HEK293 (cell line): ENCODE measurements around the gene FOXO6.

ENCODE experiments used
- GFI1B ChIP-seq: fragments of 450-650 bp; formaldehyde crosslinking; IDR thresholded peaks from 2 replicates; pipeline ENCODE4 v1.5.1; 2016; ENCODE audit warnings: missing biosample characterization, missing genetic modification characterization
- TRIM28 ChIP-seq: IDR thresholded peaks from 2 replicates; pipeline ENCODE4 v1.6.1; 2011; ENCODE audit warnings: low read length, control low read depth, borderline replicate concordance
- YY2 ChIP-seq: fragments of 450-650 bp; formaldehyde crosslinking; IDR thresholded peaks from 2 replicates; pipeline ENCODE4 v1.5.1; 2016; ENCODE audit warnings: missing biosample characterization, missing genetic modification characterization
- ZNF350 ChIP-seq: fragments of 450-650 bp; formaldehyde crosslinking; IDR thresholded peaks from 2 replicates; pipeline ENCODE4 v1.5.0; 2017; ENCODE audit warnings: missing biosample characterization, mild to moderate bottlenecking, missing genetic modification characterization
- TF ChIP-seq, protein P1 (sequence below): fragments of 450-650 bp; formaldehyde crosslinking; IDR thresholded peaks from 2 replicates; pipeline ENCODE4 v1.5.1; 2016; ENCODE audit warnings: missing biosample characterization, missing genetic modification characterization
- TF ChIP-seq, protein P2 (sequence below): fragments of 450-650 bp; formaldehyde crosslinking; IDR thresholded peaks from 2 replicates; pipeline ENCODE4 v1.5.1; 2016; ENCODE audit warnings: missing biosample characterization, missing genetic modification characterization
- TF ChIP-seq, protein P3 (sequence below): fragments of 450-650 bp; formaldehyde crosslinking; IDR thresholded peaks from 2 replicates; pipeline ENCODE4 v1.5.1; 2017; ENCODE audit warnings: missing biosample characterization, missing genetic modification characterization

GRCh38 chr1:41353744-41354143 is 7.5 kb upstream of the FOXO6 start:
- TF ChIP-seq, protein P1, sequence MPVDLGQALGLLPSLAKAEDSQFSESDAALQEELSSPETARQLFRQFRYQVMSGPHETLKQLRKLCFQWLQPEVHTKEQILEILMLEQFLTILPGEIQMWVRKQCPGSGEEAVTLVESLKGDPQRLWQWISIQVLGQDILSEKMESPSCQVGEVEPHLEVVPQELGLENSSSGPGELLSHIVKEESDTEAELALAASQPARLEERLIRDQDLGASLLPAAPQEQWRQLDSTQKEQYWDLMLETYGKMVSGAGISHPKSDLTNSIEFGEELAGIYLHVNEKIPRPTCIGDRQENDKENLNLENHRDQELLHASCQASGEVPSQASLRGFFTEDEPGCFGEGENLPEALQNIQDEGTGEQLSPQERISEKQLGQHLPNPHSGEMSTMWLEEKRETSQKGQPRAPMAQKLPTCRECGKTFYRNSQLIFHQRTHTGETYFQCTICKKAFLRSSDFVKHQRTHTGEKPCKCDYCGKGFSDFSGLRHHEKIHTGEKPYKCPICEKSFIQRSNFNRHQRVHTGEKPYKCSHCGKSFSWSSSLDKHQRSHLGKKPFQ (tag by site-specific recombination), result no peak
- no peak for TF ChIP-seq YY2 (tag by site-specific recombination)
- TF ChIP-seq, protein P2, sequence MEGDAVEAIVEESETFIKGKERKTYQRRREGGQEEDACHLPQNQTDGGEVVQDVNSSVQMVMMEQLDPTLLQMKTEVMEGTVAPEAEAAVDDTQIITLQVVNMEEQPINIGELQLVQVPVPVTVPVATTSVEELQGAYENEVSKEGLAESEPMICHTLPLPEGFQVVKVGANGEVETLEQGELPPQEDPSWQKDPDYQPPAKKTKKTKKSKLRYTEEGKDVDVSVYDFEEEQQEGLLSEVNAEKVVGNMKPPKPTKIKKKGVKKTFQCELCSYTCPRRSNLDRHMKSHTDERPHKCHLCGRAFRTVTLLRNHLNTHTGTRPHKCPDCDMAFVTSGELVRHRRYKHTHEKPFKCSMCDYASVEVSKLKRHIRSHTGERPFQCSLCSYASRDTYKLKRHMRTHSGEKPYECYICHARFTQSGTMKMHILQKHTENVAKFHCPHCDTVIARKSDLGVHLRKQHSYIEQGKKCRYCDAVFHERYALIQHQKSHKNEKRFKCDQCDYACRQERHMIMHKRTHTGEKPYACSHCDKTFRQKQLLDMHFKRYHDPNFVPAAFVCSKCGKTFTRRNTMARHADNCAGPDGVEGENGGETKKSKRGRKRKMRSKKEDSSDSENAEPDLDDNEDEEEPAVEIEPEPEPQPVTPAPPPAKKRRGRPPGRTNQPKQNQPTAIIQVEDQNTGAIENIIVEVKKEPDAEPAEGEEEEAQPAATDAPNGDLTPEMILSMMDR (tag by site-specific recombination), result no peak
- no peak for TF ChIP-seq ZNF350
- TF ChIP-seq, protein P3, sequence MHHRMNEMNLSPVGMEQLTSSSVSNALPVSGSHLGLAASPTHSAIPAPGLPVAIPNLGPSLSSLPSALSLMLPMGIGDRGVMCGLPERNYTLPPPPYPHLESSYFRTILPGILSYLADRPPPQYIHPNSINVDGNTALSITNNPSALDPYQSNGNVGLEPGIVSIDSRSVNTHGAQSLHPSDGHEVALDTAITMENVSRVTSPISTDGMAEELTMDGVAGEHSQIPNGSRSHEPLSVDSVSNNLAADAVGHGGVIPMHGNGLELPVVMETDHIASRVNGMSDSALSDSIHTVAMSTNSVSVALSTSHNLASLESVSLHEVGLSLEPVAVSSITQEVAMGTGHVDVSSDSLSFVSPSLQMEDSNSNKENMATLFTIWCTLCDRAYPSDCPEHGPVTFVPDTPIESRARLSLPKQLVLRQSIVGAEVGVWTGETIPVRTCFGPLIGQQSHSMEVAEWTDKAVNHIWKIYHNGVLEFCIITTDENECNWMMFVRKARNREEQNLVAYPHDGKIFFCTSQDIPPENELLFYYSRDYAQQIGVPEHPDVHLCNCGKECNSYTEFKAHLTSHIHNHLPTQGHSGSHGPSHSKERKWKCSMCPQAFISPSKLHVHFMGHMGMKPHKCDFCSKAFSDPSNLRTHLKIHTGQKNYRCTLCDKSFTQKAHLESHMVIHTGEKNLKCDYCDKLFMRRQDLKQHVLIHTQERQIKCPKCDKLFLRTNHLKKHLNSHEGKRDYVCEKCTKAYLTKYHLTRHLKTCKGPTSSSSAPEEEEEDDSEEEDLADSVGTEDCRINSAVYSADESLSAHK, result no peak
- TF ChIP-seq GFI1B (tag by site-specific recombination), result no peak
- no peak for TF ChIP-seq TRIM28
